Measurements from ENCODE around the gene UNC13A. TPM values are rescaled to one million over a fixed set of nuclear protein-coding genes. Genes with fewer than 3 reads are reported as not detected.

Gene UNC13A
- polyA plus RNA-seq, 1 of the 3 experiments (the other 2 are of a cell fraction), result 0.38 TPM

DNA sequence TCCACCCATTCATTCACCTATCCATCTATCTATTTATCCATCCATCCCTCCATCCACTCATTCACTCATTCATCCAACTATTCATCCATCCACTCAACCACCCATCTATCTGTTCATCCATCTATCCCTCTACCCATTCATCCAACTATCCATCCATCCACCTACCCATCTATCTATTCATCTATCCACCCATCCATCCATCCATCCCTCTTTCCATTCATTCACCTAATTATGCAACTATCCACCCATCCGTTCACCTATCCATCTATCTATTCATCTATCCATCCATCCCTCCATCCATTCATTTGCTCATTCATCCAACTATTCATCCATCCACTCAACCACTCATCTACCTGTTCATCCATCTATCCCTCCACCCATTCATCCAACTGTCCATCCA, 54.5 kb downstream of the UNC13A start:
- 67% methylated on average over 1 of the region's 1 CpG for WGBS (ENCODE audit: low lambda C conversion rate)
- H3K4me3 ChIP-seq (ENCODE audit: low read depth in 2 of 2, low read length in 1 of 2), result no peak overlapping the region
- ChIA-PET POLR2A (no interaction called here), CTCF (no interaction called here)
- no peaks in the 10 kb centered on the region for H4K20me1 ChIP-seq (ENCODE audit: insufficient read depth)
- H3K9me3 ChIP-seq, result no peaks in the 10 kb centered on the region
- H3K9ac ChIP-seq, result no peak overlapping the region
- no peaks in the 10 kb centered on the region for H3K9me2 ChIP-seq
- no peaks in the 10 kb centered on the region for H3K4me1 ChIP-seq (ENCODE audit: control insufficient read depth in 1 of 2, insufficient read depth in 2 of 2, low read depth in 1 of 2, low read length in 1 of 2)
- H3K4me2 ChIP-seq, result no peak overlapping the region
- H2AFZ ChIP-seq (ENCODE audit: low read depth), result no peak overlapping the region
- TF ChIP-seq FOXM1 (IDR thresholded peaks at IDR 0.05; ENCODE audit: low read depth) (no peak), FOXJ3 (CRISPR knock-in tag; IDR thresholded peaks at IDR 0.05) (no peak), MEF2A (IDR thresholded peaks at IDR 0.05; ENCODE audit: borderline replicate concordance, low read depth) (no peak), SMC3 (IDR thresholded peaks at IDR 0.05; ENCODE audit: low read depth, low read length) (no peak), USF2 (IDR thresholded peaks at IDR 0.05; ENCODE audit: borderline replicate concordance, low read depth, low read length) (no peak), IRF3 (IDR thresholded peaks at IDR 0.05; ENCODE audit: low read depth, low read length) (no peak), MXI1 (IDR thresholded peaks at IDR 0.05; ENCODE audit: low read depth, low read length) (no peak), SIN3A (IDR thresholded peaks at IDR 0.05; ENCODE audit: borderline replicate concordance, low read depth, low read length) (no peak), TAF1 (IDR thresholded peaks at IDR 0.05; ENCODE audit: borderline replicate concordance, low read depth, low read length) (no peak), RXRA (IDR thresholded peaks at IDR 0.05; ENCODE audit: borderline replicate concordance, low read depth) (no peak), TEAD4 (IDR thresholded peaks at IDR 0.05; ENCODE audit: borderline replicate concordance, insufficient read depth) (no peak), TCF12 (IDR thresholded peaks at IDR 0.05) (no peak), ELF1 (IDR thresholded peaks at IDR 0.05) (no peak)
- H3K36me3 ChIP-seq (replicated peaks in 1 of 2; ENCODE audit: control insufficient read depth in 1 of 2, insufficient read depth in 2 of 2, low read length in 1 of 2), result no peaks in the 10 kb centered on the region
- no peak overlapping the region for H3K27ac ChIP-seq (ENCODE audit: low read depth in 2 of 2, low read length in 1 of 2)
- no peak for DNase-seq
- H3K27me3 ChIP-seq (ENCODE audit: insufficient read depth), result no peaks in the 10 kb centered on the region
- H3K79me2 ChIP-seq (ENCODE audit: insufficient read depth), result no peaks in the 10 kb centered on the region
- H3F3A ChIP-seq (replicated peaks; ENCODE audit: insufficient read depth), result no peaks in the 10 kb centered on the region

DNA sequence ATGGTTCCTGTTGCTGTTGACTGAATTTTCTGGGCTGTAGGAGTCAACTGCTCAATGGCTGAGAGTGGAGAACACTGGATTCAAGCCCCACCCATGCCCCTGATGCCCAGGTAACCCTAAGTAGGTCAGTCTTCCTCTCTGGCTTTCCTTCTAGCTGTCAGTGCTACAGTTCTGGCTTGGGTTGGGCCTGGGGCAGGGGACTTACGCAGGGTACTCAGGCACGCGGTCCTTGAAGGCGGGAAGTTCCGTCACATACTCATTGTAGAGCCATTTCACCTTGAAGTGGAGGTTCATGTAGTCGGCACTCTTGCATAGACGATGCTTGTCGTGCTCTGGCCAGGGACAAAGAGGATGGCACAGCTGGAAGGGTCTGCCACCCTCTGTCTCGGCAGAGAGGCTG, 55.6 kb downstream of the UNC13A start:
- POLR2A ChIA-PET, result no interaction called here
- Histone ChIP-seq H3K79me2 (ENCODE audit: insufficient read depth) (no peaks in the 10 kb centered on the region), H2AFZ (ENCODE audit: low read depth) (no peak overlapping the region), H3K9me3 (no peaks in the 10 kb centered on the region), H3K4me2 (no peak overlapping the region), H4K20me1 (ENCODE audit: insufficient read depth) (no peaks in the 10 kb centered on the region), H3K27me3 (ENCODE audit: insufficient read depth) (no peaks in the 10 kb centered on the region), H3K9me2 (no peaks in the 10 kb centered on the region), H3F3A (replicated peaks; ENCODE audit: insufficient read depth) (no peaks in the 10 kb centered on the region), H3K36me3 (replicated peaks in 1 of 2; ENCODE audit: control insufficient read depth in 1 of 2, insufficient read depth in 2 of 2, low read length in 1 of 2) (no peaks in the 10 kb centered on the region), H3K9ac (no peak overlapping the region), H3K27ac (ENCODE audit: low read depth in 2 of 2, low read length in 1 of 2) (no peak overlapping the region), H3K4me3 (ENCODE audit: low read depth in 2 of 2, low read length in 1 of 2) (no peak overlapping the region), H3K4me1 (ENCODE audit: control insufficient read depth in 1 of 2, insufficient read depth in 2 of 2, low read depth in 1 of 2, low read length in 1 of 2) (no peaks in the 10 kb centered on the region)
- 70% methylated on average over 6 of the region's 9 CpGs for WGBS (ENCODE audit: low lambda C conversion rate)
- TF ChIP-seq, protein P1, sequence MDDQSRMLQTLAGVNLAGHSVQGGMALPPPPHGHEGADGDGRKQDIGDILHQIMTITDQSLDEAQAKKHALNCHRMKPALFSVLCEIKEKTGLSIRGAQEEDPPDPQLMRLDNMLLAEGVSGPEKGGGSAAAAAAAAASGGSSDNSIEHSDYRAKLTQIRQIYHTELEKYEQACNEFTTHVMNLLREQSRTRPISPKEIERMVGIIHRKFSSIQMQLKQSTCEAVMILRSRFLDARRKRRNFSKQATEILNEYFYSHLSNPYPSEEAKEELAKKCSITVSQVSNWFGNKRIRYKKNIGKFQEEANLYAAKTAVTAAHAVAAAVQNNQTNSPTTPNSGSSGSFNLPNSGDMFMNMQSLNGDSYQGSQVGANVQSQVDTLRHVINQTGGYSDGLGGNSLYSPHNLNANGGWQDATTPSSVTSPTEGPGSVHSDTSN (IDR thresholded peaks at IDR 0.05), result no peak
- no peak for TF ChIP-seq TEAD4 (IDR thresholded peaks at IDR 0.05; ENCODE audit: borderline replicate concordance, insufficient read depth)
- TF ChIP-seq FOXM1 (IDR thresholded peaks at IDR 0.05; ENCODE audit: low read depth), result no peak
- no peak for TF ChIP-seq POLR2AphosphoS5 (IDR thresholded peaks at IDR 0.05; ENCODE audit: low read depth, low read length)
- no peak for TF ChIP-seq FOSL2 (IDR thresholded peaks at IDR 0.05; ENCODE audit: borderline replicate concordance, low read depth)
- no peak for TF ChIP-seq CHD2 (IDR thresholded peaks at IDR 0.05; ENCODE audit: low read length, partially characterized antibody)
- TF ChIP-seq USF1 (IDR thresholded peaks at IDR 0.05; ENCODE audit: borderline replicate concordance, low read depth), result no peak
- TF ChIP-seq, protein P2, sequence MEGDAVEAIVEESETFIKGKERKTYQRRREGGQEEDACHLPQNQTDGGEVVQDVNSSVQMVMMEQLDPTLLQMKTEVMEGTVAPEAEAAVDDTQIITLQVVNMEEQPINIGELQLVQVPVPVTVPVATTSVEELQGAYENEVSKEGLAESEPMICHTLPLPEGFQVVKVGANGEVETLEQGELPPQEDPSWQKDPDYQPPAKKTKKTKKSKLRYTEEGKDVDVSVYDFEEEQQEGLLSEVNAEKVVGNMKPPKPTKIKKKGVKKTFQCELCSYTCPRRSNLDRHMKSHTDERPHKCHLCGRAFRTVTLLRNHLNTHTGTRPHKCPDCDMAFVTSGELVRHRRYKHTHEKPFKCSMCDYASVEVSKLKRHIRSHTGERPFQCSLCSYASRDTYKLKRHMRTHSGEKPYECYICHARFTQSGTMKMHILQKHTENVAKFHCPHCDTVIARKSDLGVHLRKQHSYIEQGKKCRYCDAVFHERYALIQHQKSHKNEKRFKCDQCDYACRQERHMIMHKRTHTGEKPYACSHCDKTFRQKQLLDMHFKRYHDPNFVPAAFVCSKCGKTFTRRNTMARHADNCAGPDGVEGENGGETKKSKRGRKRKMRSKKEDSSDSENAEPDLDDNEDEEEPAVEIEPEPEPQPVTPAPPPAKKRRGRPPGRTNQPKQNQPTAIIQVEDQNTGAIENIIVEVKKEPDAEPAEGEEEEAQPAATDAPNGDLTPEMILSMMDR (IDR thresholded peaks at IDR 0.05), result no peak
- CTCF ChIA-PET, result no interaction called here
- no peak for DNase-seq
